Activated CD4-positive, CD25-positive, alpha-beta regulatory T cell treated with anti-CD3 and anti-CD28 coated beads, Interleukin-2, amount 50 U/mL, for 72 hours (primary cell): ENCODE data around the gene PDE10A.

ENCODE experiments used
- DNase-seq: peaks from one replicate; pipeline ENCODE4 v3.0.0; 2021

Gene PDE10A

GRCh38 chr6:165653607-165654006 lies 9.4 kb downstream of the PDE10A start:
- DNase-seq: no peak

GRCh38 chr6:165653196-165653595 lies 9.8 kb downstream of the PDE10A start:
- no peak for DNase-seq

- DNase-seq: no peak
Measured at GRCh38 chr6:165652766-165653165, 10.3 kb downstream of the PDE10A start.

- DNase-seq: no peak
Measured at GRCh38 chr6:165649166-165650137, 13.6 kb downstream of the PDE10A start.

- DNase-seq: no peak
Measured at GRCh38 chr6:165647041-165647440, 16.0 kb downstream of the PDE10A start.

GRCh38 chr6:165645919-165646318 lies 17.1 kb downstream of the PDE10A start:
- no peak for DNase-seq

GRCh38 chr6:165644586-165645266 lies 18.3 kb downstream of the PDE10A start:
- no peak for DNase-seq

GRCh38 chr6:165643015-165643414 lies 20.0 kb downstream of the PDE10A start:
- no peak for DNase-seq

- no peak for DNase-seq
Measured at GRCh38 chr6:165641672-165642156, 21.3 kb downstream of the PDE10A start.

GRCh38 chr6:165640806-165641205 lies 22.2 kb downstream of the PDE10A start:
- DNase-seq: no peak

- DNase-seq: no peak
Measured at GRCh38 chr6:165638530-165638929, 24.5 kb downstream of the PDE10A start.

- DNase-seq: no peak
Measured at GRCh38 chr6:165637586-165637985, 25.5 kb downstream of the PDE10A start.

GRCh38 chr6:165636402-165637048 lies 26.5 kb downstream of the PDE10A start:
- no peak for DNase-seq

- no peak for DNase-seq
Measured at GRCh38 chr6:165635965-165636364, 27.1 kb downstream of the PDE10A start.

GRCh38 chr6:165634101-165634880 lies 28.8 kb downstream of the PDE10A start:
- DNase-seq: no peak

- DNase-seq: no peak
Measured at GRCh38 chr6:165632194-165632593, 30.8 kb downstream of the PDE10A start.

GRCh38 chr6:165630544-165630953 lies 32.5 kb downstream of the PDE10A start:
- no peak for DNase-seq

GRCh38 chr6:165628955-165629354 lies 34.1 kb downstream of the PDE10A start:
- DNase-seq: no peak

- DNase-seq: no peak
Measured at GRCh38 chr6:165627366-165627765, 35.7 kb downstream of the PDE10A start.

- no peak for DNase-seq
Measured at GRCh38 chr6:165626711-165627110, 36.3 kb downstream of the PDE10A start.

GRCh38 chr6:165624871-165625639 lies 38.0 kb downstream of the PDE10A start:
- no peak for DNase-seq

GRCh38 chr6:165621940-165622339 lies 41.1 kb downstream of the PDE10A start:
- no peak for DNase-seq
